Measurements from ENCODE around the gene CEMIP.

CEMIP gene

GRCh38 chr15:80989081-80989517 lies 209.9 kb downstream of the CEMIP start:
- DNase-seq: peak in 2 of 3 experiments; percentile 53 to 75

GRCh38 chr15:80989518-80990478 lies 210.6 kb downstream of the CEMIP start, which contains the start of gene MESD:
Gene MESD, minus strand, starts transcription at chr15:80989819. Its CDS starts 28 bp downstream, at chr15:80989791.
- peak; percentile 87 to 98 (median 97) for DNase-seq

- DNase-seq: no peak
Measured at GRCh38 chr15:80990955-80991354, 211.8 kb downstream of the CEMIP start.

GRCh38 chr15:80991421-80991820 lies 212.3 kb downstream of the CEMIP start:
- DNase-seq: no peak

- no peak for DNase-seq
Measured at GRCh38 chr15:80992006-80992405, 212.8 kb downstream of the CEMIP start.

- no peak for DNase-seq
Measured at GRCh38 chr15:80992441-80992840, 213.3 kb downstream of the CEMIP start.

GRCh38 chr15:80996247-80996646 lies 217.1 kb downstream of the CEMIP start:
- peak in 1 of 3 experiments; percentile 18 for DNase-seq

- no peak for DNase-seq
Measured at GRCh38 chr15:80997692-80998091, 218.5 kb downstream of the CEMIP start.

GRCh38 chr15:80998251-80998650 lies 219.1 kb downstream of the CEMIP start:
- no peak for DNase-seq

- no peak for DNase-seq
Measured at GRCh38 chr15:80999623-81000036, 220.5 kb downstream of the CEMIP start.

GRCh38 chr15:81000144-81000623 lies 221.0 kb downstream of the CEMIP start:
- DNase-seq: no peak

- peak; percentile 68 to 97 (median 96) for DNase-seq
Measured at GRCh38 chr15:81000624-81001151, 221.5 kb downstream of the CEMIP start, which contains the start of gene TLNRD1. Gene TLNRD1, plus strand, starts transcription at chr15:81000923. Its CDS starts 1,349 bp downstream, at chr15:81002272.

All from NCI-H1417 (cell line).